HepG2 (cell line): ENCODE measurements around the gene GNB3. TPM values are rescaled to one million over a fixed set of nuclear protein-coding genes. Genes with fewer than 3 reads are reported as not detected.

Experiments used
- ATAC-seq: fragments of 200-7000 bp; cut with Tn5 transposase; 3 replicates; pipeline ENCODE4 v1.9.1; 2020; ENCODE audit warnings: mild to moderate bottlenecking, moderate library complexity
- BruUV-seq: library from RNA; stranded (reverse); fragments of 400-500 nt; replicated peaks from 2 replicates; lab custom pipeline; 2021; lab: Mats Ljungman, UMichigan
- CTCF ChIA-PET: fragments of 300-600 bp; formaldehyde crosslinking; extraction: SDS; loops from one replicate; lab custom pipeline; 2021; ENCODE audit warnings: low total read pairs, inconsistent platforms, low intra/inter-chr PET ratio; lab: Yijun Ruan, JAX
- POLR2A ChIA-PET: fragments of 350-600 bp; sonication (Branson Sonifier 250); formaldehyde crosslinking; loops from one replicate; lab custom pipeline; 2020; ENCODE audit warnings: antibody characterized with exemption, inconsistent platforms; lab: Yijun Ruan, JAX
- DNase-seq: peaks from one replicate; pipeline ENCODE4 v3.0.0-alpha.2; 2015; ENCODE audit warnings: low spot score
- FAIRE-seq: peaks from 3 replicates; lab custom pipeline; 2011; peaks lifted over from hg19 to GRCh38; lab: Jason Lieb, UNC
- H2AFZ ChIP-seq: one replicate; pipeline ENCODE4 v1.6.1; 2011; ENCODE audit warnings: low read length, inconsistent platforms
- H3K27ac ChIP-seq: fragments of 300-600 bp; 3 replicates; pipeline ENCODE4 v1.8.0; 2011; ENCODE audit warnings: mixed run types, mild to moderate bottlenecking, mixed read lengths, low read length, inconsistent platforms; ENCODE audit not compliant: insufficient read depth; ENCODE audit errors: extremely low read length
- H3K27me3 ChIP-seq, 2 experiments: fragments of 200-600 bp in 1 of 2; 2 replicates in 1 of 2; 3 replicates in 1 of 2; pipeline versions ENCODE4 v1.6.0 to v1.8.0; 2011; ENCODE audit warnings: low read length in 2 of 2, mild to moderate bottlenecking in 2 of 2, moderate library complexity in 2 of 2, inconsistent platforms in 1 of 2; ENCODE audit not compliant: insufficient read depth in 2 of 2, control insufficient read depth in 1 of 2
- H3K36me3 ChIP-seq, 2 experiments: fragments of 200-600 bp in 1 of 2; replicated peaks in 1 of 2; 2 replicates in 1 of 2; 3 replicates in 1 of 2; pipeline versions ENCODE4 v1.5.1 to v1.8.0; 2011; ENCODE audit warnings: low read length in 2 of 2, inconsistent platforms in 1 of 2; ENCODE audit not compliant: insufficient read depth in 2 of 2, control insufficient read depth in 1 of 2
- H3K4me1 ChIP-seq: 2 replicates; pipeline ENCODE4 v1.5.1; 2012; ENCODE audit warnings: low read length, inconsistent platforms; ENCODE audit not compliant: insufficient read depth
- H3K4me2 ChIP-seq: 2 replicates; pipeline ENCODE4 v1.6.0; 2011; ENCODE audit warnings: low read depth, low read length, inconsistent platforms
- H3K4me3 ChIP-seq, 3 experiments: fragments of 200-600 bp in 1 of 3; sonication (generic), shearing (Covaris generic) in 1 of 3; replicated peaks in 1 of 3; 2 replicates each; pipeline ENCODE4 v1.5.1; 2011 to 2016; ENCODE audit warnings: low read length in 3 of 3, inconsistent platforms in 2 of 3, low read depth in 2 of 3, mild to moderate bottlenecking in 2 of 3, control low read depth in 1 of 3, mixed read lengths in 1 of 3; ENCODE audit not compliant: insufficient read depth in 1 of 3
- H3K79me2 ChIP-seq: one replicate; pipeline ENCODE4 v1.6.1; 2011; ENCODE audit warnings: low read length, inconsistent platforms; ENCODE audit not compliant: insufficient read depth
- H3K9ac ChIP-seq: 2 replicates; pipeline ENCODE4 v1.6.0; 2011; ENCODE audit warnings: mild to moderate bottlenecking, low read depth, low read length, inconsistent platforms; ENCODE audit not compliant: insufficient read depth
- H3K9me3 ChIP-seq: 2 replicates; pipeline ENCODE4 v1.5.1; 2012; ENCODE audit warnings: mild to moderate bottlenecking, low read length
- H4K20me1 ChIP-seq: 2 replicates; pipeline ENCODE4 v1.6.0; 2011; ENCODE audit warnings: inconsistent platforms, mild to moderate bottlenecking, low read length, moderate library complexity; ENCODE audit not compliant: insufficient read depth
- HMGXB4 ChIP-seq, 2 experiments: sonication (generic) in 1 of 2; formaldehyde crosslinking in 1 of 2; IDR thresholded peaks; 2 replicates each; pipeline versions ENCODE4 v1.4.0 to v1.6.1; 2018 to 2020; ENCODE audit warnings: missing genetic modification reagents in 2 of 2, borderline replicate concordance in 1 of 2, low read depth in 1 of 2, mild to moderate bottlenecking in 1 of 2, missing biosample characterization in 1 of 2
- HNRNPK ChIP-seq: fragments of 200-400 bp; formaldehyde crosslinking; IDR thresholded peaks from 2 replicates; pipeline ENCODE4 v1.6.1; 2018; ENCODE audit warnings: low read length, low read depth, moderate library complexity, mild to moderate bottlenecking; ENCODE audit not compliant: poor library complexity, severe bottlenecking
- HOXA9 ChIP-seq: sonication (generic); formaldehyde crosslinking; IDR thresholded peaks from 2 replicates; pipeline ENCODE4 v1.8.1; 2022; ENCODE audit warnings: missing genetic modification reagents, mild to moderate bottlenecking, moderate library complexity, borderline replicate concordance
- KDM2A ChIP-seq: sonication (generic); formaldehyde crosslinking; IDR thresholded peaks from 2 replicates; pipeline ENCODE4 v1.4.0; 2020; ENCODE audit warnings: low read depth, missing genetic modification reagents, borderline replicate concordance
- MXD4 ChIP-seq: IDR thresholded peaks from 2 replicates; pipeline ENCODE4 v1.6.1; 2016; ENCODE audit warnings: mild to moderate bottlenecking, missing biosample characterization, missing genetic modification reagents
- MXI1 ChIP-seq: IDR thresholded peaks from 3 replicates; pipeline ENCODE4 v1.6.1; 2012; ENCODE audit warnings: low read depth, low read length, inconsistent platforms, borderline replicate concordance
- RXRB ChIP-seq: IDR thresholded peaks from 2 replicates; pipeline ENCODE4 v1.6.1; 2016; ENCODE audit warnings: borderline replicate concordance, missing genetic modification reagents, missing compliant biosample characterization
- SP1 ChIP-seq, 2 experiments: fragments of 450-650 bp in 1 of 2; sonication (generic) in 1 of 2; formaldehyde crosslinking in 1 of 2; IDR thresholded peaks; 2 replicates each; pipeline versions ENCODE4 v1.4.0 to v1.6.1; 2016 to 2020; ENCODE audit warnings: missing genetic modification reagents in 1 of 2
- TBX2 ChIP-seq: sonication (generic); formaldehyde crosslinking; IDR thresholded peaks from 2 replicates; pipeline ENCODE4 v1.5.0; 2020; ENCODE audit warnings: missing genetic modification reagents, mild to moderate bottlenecking, borderline replicate concordance
- TEAD3 ChIP-seq: optimal IDR thresholded peaks from 2 replicates; pipeline ENCODE3; 2016; ENCODE audit warnings: borderline replicate concordance
- ZNF564 ChIP-seq: sonication (generic); formaldehyde crosslinking; IDR thresholded peaks from 2 replicates; pipeline ENCODE4 v1.8.1; 2023; ENCODE audit warnings: mild to moderate bottlenecking, missing genetic modification reagents
- ZNF574 ChIP-seq: sonication (generic); formaldehyde crosslinking; IDR thresholded peaks from 2 replicates; pipeline ENCODE4 v1.4.0; 2020; ENCODE audit warnings: missing genetic modification reagents
- WGBS: methylation state at CpG from one replicate; pipeline ENCODE4 v1.1.6; 2017; ENCODE audit warnings: low lambda C conversion rate; 5-methylcytosine and 5-hydroxymethylcytosine counted together
- in situ Hi-C: cut with HindIII; loops from 2 replicates; pipeline ENCODE4 v1.10.0; 2017; ENCODE audit warnings: low pct_unique_long_range_greater_than_20kb; ENCODE audit not compliant: extremely low pct_ligation_motif_present
- intact Hi-C: fragments of 100-400 bp; cut with micrococcal nuclease; formaldehyde crosslinking; loops from one replicate; pipeline ENCODE4 v1.10.0; 2022; ENCODE audit not compliant: unreplicated experiment
- polyA plus RNA-seq, 8 experiments: library from polyadenylated mRNA; depleted of rRNA in 3 of 8; stranded (reverse) in 7 of 8; unstranded in 1 of 8; fragments of >200 nt; fragmentation: Illumina TruSeq in 4 of 8; extraction: Trizol in 4 of 8; gene quantifications; 2 replicates each; pipeline versions ENCODE4 v1.2.1 to v1.2.3, GENCODE V29; 2011 to 2016; ENCODE audit warnings: low read depth in 4 of 8, missing spikeins in 1 of 8, mixed read lengths in 1 of 8; ENCODE audit not compliant: insufficient read depth in 1 of 8
- total RNA-seq, 5 experiments: library from RNA; depleted of rRNA; stranded (reverse); fragments of >200 nt; fragmentation: Illumina TruSeq; extraction: Trizol; gene quantifications; 2 replicates each; pipeline ENCODE4 v1.2.3, GENCODE V29; 2016; ENCODE audit warnings: low read depth in 1 of 5
- TF ChIP-seq, protein P1 (sequence below): IDR thresholded peaks from 2 replicates; pipeline ENCODE4 v1.6.1; 2016; ENCODE audit warnings: missing genetic modification reagents, missing compliant biosample characterization
- TF ChIP-seq, protein P2 (sequence below): sonication (generic); formaldehyde crosslinking; IDR thresholded peaks from 2 replicates; pipeline ENCODE4 v1.5.1; 2020; ENCODE audit warnings: missing genetic modification reagents, mild to moderate bottlenecking, borderline replicate concordance

GNB3 gene
- total and polyA plus RNA-seq, 2 of the 13 experiments (the other 11 are each of a cell fraction or from before 2014, with no cell fraction given) = 1.3 to 3.6 TPM

DNA sequence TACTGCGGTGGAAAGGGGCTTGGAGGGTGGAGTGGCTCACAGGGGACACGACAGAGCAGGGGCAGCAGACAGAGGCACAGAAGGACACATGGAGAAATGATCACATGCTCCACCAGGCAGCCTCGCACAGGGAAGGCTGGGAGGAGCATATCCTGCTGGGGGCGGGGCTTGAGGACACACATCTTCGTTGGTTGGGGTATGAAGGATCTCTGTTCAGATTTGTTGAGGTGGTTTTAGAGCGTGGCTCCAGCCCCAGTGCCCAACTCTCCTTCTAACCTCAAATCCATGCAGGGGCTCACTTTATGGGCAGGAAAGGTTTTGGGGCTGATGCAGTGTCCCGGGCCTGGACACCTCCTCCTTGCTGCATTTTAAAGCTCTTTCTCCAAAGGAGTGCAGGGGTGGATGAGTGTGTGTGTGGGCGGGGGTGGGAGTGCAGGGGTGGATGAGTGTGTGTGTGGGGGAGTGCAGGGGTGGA lies 13.3 kb upstream of the GNB3 start:
- intact Hi-C loops = loop anchor here (10.0 kb wide), 1 partner anchor 213 kb away; no protein-coding TSS in a partner anchor
- 38% methylated on average over 5 of the region's 8 CpGs for WGBS
- Histone ChIP-seq H3K36me3 (peaks cover 9 to 14% of the 10 kb centered on the region in 2 experiments; a peak in 4 of 5 replicates), H2AFZ (no peak overlapping the region), H3K79me2 (peaks cover 16% of the 10 kb centered on the region), H3K4me1 (peaks cover 24% of the 10 kb centered on the region), H3K9me3 (no peaks in the 10 kb centered on the region), H3K27me3 (no peaks in the 10 kb centered on the region), H3K4me2 (peak overlapping the region; percentile 65), H3K9ac (0 out of 2 replicates have a peak overlapping the region, but pooled peaks have one; percentile 0), H3K27ac (no peak overlapping the region), H4K20me1 (no peaks in the 10 kb centered on the region), H3K4me3 (peak overlapping the region in 1 of 3 experiments; percentile 11; a peak in 1 of 6 replicates)
- FAIRE-seq = peak; percentile 85
- in situ Hi-C loops = loop anchor here (5.0 kb wide), 1 partner anchor 75 kb away; the partner anchor contains the start of gene MLF2
- peak; percentile 24 for ATAC-seq
- DNase-seq = peak; percentile 67
- POLR2A ChIA-PET = interaction anchor here (1.5 to 4.7 kb wide), 5 partner anchors 25 to 104 kb away, joined by 3 to 20 read pairs (median 15); partner anchors contain the start of genes CDCA3, COPS7A, MLF2 and PTMS
- CTCF ChIA-PET = interaction anchor here (0.8 kb wide), 1 partner anchor 91 kb away, joined by 3 read pairs; no protein-coding TSS in a partner anchor
- BruUV-seq = TSS peak; percentile 14
- TF ChIP-seq MXD4 (CRISPR knock-in tag) = peak; percentile 36; the same call in 1 of the 2 replicates
- peak; percentile 16; the same call in 1 of the 2 replicates for TF ChIP-seq RXRB (CRISPR knock-in tag)
- TF ChIP-seq ZNF574 (CRISPR knock-in tag) = 0 out of 2 replicates have a peak, but pooled peaks have one; percentile 19
- TF ChIP-seq, protein P1, sequence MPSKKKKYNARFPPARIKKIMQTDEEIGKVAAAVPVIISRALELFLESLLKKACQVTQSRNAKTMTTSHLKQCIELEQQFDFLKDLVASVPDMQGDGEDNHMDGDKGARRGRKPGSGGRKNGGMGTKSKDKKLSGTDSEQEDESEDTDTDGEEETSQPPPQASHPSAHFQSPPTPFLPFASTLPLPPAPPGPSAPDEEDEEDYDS (CRISPR knock-in tag) = peak; percentile 64
- TF ChIP-seq KDM2A = peak; percentile 18; the same call in 1 of the 2 replicates
- 0 out of 4 replicates have a peak, but pooled peaks of 1 of the 2 experiments have one; percentile 22 for TF ChIP-seq HMGXB4 (CRISPR knock-in tag; IDR thresholded peaks at IDR 0.05; ENCODE audit: borderline replicate concordance in 1 of 2, low read depth in 1 of 2)
- TF ChIP-seq ZNF564 (CRISPR knock-in tag) = no peak
- TF ChIP-seq, protein P2, sequence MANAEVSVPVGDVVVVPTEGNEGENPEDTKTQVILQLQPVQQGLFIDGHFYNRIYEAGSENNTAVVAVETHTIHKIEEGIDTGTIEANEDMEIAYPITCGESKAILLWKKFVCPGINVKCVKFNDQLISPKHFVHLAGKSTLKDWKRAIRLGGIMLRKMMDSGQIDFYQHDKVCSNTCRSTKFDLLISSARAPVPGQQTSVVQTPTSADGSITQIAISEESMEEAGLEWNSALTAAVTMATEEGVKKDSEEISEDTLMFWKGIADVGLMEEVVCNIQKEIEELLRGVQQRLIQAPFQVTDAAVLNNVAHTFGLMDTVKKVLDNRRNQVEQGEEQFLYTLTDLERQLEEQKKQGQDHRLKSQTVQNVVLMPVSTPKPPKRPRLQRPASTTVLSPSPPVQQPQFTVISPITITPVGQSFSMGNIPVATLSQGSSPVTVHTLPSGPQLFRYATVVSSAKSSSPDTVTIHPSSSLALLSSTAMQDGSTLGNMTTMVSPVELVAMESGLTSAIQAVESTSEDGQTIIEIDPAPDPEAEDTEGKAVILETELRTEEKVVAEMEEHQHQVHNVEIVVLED = no peak
- peak; percentile 39 for TF ChIP-seq TEAD3 (CRISPR knock-in tag)
- TF ChIP-seq HNRNPK = peak; percentile 61
- TF ChIP-seq TBX2 (CRISPR knock-in tag) = 0 out of 2 replicates have a peak, but pooled peaks have one; percentile 31
- TF ChIP-seq HOXA9 (CRISPR knock-in tag) = no peak
- TF ChIP-seq MXI1 = peak; percentile 44; the same call in 1 of the 3 replicates
- TF ChIP-seq SP1 (IDR thresholded peaks at IDR 0.05) = no peak
- TF ChIP-seq SP1 (CRISPR knock-in tag; IDR thresholded peaks at IDR 0.05) = peak; percentile 25; the same call in 1 of the 2 replicates
